AG09309 (cell line): ENCODE measurements around the gene SPATA3.

Source experiments
- DNase-seq: peaks from one replicate; pipeline ENCODE4 v3.0.0-alpha.2; 2010; ENCODE audit warnings: low read depth
- H3K4me3 ChIP-seq: 2 replicates; pipeline ENCODE4 v1.5.1; 2011; ENCODE audit warnings: mild to moderate bottlenecking, low read depth, low read length, moderate library complexity; ENCODE audit not compliant: control insufficient read depth
- TF ChIP-seq, protein P1 (sequence below): IDR thresholded peaks from 2 replicates; pipeline ENCODE4 v1.5.1; 2011; ENCODE audit warnings: mild to moderate bottlenecking, low read depth, low read length, inconsistent platforms; ENCODE audit not compliant: insufficient read depth, control insufficient read depth; ENCODE audit errors: missing control alignments

Gene SPATA3

DNA sequence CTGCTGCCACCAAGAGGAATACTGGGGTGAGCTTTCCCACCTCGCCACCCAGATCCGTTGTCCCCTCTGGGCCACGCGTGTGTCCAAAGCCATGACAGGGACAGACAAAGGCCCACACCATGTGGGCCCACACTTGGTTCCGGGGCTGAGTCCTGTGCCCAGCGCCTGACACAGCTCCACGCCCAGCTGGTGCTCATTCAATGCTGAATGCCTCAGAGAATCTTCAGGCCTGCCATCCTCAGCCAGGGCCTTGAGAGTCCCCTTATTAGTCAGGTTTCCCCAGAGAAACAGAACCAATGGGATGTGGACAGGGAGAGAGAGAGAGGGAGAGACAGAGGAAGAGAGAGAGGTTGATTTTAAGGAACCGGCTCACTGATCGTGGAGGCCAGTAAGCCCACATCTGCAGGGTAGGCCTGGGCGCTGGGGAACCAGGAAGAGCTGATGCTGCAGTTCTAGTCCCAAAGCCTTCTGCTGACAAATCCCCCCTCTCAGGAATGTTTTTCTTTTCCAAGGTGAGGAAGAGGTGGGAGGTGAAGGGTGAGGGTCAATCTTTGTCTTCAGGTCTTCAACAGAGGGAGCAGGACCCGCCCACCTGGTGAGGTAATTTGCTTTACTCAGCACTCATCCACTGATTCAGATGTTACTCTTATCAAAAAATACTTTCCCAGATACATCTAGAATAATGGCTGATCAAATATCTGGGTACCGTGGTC is 10.2 kb upstream of the SPATA3 start:
- TF ChIP-seq, protein P1, sequence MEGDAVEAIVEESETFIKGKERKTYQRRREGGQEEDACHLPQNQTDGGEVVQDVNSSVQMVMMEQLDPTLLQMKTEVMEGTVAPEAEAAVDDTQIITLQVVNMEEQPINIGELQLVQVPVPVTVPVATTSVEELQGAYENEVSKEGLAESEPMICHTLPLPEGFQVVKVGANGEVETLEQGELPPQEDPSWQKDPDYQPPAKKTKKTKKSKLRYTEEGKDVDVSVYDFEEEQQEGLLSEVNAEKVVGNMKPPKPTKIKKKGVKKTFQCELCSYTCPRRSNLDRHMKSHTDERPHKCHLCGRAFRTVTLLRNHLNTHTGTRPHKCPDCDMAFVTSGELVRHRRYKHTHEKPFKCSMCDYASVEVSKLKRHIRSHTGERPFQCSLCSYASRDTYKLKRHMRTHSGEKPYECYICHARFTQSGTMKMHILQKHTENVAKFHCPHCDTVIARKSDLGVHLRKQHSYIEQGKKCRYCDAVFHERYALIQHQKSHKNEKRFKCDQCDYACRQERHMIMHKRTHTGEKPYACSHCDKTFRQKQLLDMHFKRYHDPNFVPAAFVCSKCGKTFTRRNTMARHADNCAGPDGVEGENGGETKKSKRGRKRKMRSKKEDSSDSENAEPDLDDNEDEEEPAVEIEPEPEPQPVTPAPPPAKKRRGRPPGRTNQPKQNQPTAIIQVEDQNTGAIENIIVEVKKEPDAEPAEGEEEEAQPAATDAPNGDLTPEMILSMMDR, result no peak
- no peak for DNase-seq
- H3K4me3 ChIP-seq, result no peak overlapping the region

DNA sequence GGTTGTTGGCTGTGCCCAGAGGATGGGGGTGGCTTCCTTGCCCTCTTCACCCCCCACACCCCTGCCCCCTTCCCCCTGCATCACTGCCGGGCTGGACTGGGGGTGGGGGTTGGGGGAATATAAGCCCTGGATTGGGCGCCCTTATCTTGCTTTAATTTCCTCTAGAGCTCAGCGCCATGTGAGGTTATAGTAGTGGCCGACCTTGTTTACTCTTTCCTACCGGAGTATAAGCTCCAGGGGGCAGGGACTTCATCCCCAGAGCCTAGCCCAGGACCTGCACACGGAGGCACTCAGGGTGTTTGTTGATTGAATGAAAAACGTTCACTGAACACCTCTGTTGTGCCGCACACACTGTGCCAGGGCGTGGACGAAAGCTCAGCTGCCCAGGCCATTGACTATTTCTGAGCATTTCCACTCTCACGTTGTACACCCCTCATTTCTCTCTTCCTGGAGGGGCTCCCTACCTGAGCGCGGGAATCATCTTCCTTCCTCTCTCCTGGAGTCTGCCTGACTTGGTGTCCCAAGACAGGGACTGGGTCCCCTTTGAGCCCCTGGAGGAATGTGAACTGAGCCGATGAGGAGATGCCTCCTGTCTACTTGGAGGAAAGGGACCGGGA is 9.3 kb upstream of the SPATA3 start:
- TF ChIP-seq, protein P1, result no peak
- H3K4me3 ChIP-seq, result peak overlapping the region; percentile 34

GRCh38 chr2:230987137-230988020 is 8.5 kb upstream of the SPATA3 start:
- DNase-seq, result no peak
- peak overlapping the region; percentile 34 for H3K4me3 ChIP-seq
- TF ChIP-seq, protein P1, result peak; percentile 96

More for the DNA sequence above, 9.3 kb upstream of the SPATA3 start:
- DNase-seq, result no peak

- DNase-seq, result no peak
- H3K4me3 ChIP-seq, result no peak overlapping the region
- TF ChIP-seq, protein P1, result no peak
Observed at GRCh38 chr2:230989731-230990130, 6.2 kb upstream of the SPATA3 start.

GRCh38 chr2:230990131-230990898 is 5.6 kb upstream of the SPATA3 start:
- DNase-seq, result no peak
- no peak overlapping the region for H3K4me3 ChIP-seq
- TF ChIP-seq, protein P1, result no peak

GRCh38 chr2:230990899-230991150 is 5.1 kb upstream of the SPATA3 start:
- no peak overlapping the region for H3K4me3 ChIP-seq
- DNase-seq, result no peak
- TF ChIP-seq, protein P1, result no peak
